ENCODE results near the gene AVPI1. TPM values are rescaled to one million over a fixed set of nuclear protein-coding genes. Genes with fewer than 3 reads are reported as not detected.
A peak's percentile ranks its signal among the peaks of the same experiment; 100 is the strongest.

The AVPI1 gene
- total RNA-seq, 1 donor from 2014 or later = 2.6 TPM

- Mint-ChIP-seq H3K9me3 (peaks cover 3% of the 10 kb centered on the region), H3K4me3 (no peak overlapping the region), H3K4me1 (no peaks in the 10 kb centered on the region), H3K27ac (no peak overlapping the region), H3K36me3 (no peaks in the 10 kb centered on the region), H3K27me3 (ENCODE audit: insufficient read depth, low read depth) (peaks cover 2% of the 10 kb centered on the region)
- TF ChIP-seq CTCF (IDR thresholded peaks at IDR 0.05) (no peak), EZH2phosphoT487 (IDR thresholded peaks at IDR 0.05) (no peak), EZH2 (IDR thresholded peaks at IDR 0.05) (no peak)
- no peak overlapping the region for H2AFZ ChIP-seq (replicated peaks)
- no peak overlapping the region for H3K27ac ChIP-seq
- DNase-seq (ENCODE audit: low spot score) = no peak
- H3K4me3 ChIP-seq = no peak overlapping the region
- no peaks in the 10 kb centered on the region for H3K36me3 ChIP-seq
- H3K79me2 ChIP-seq (ENCODE audit: low read depth) = no peaks in the 10 kb centered on the region
- no peaks in the 10 kb centered on the region for H3K9me3 ChIP-seq (ENCODE audit: low read depth)
- no peak overlapping the region for H3K9ac ChIP-seq
- no peak overlapping the region for H3K4me2 ChIP-seq
- no peaks in the 10 kb centered on the region for H4K20me1 ChIP-seq (ENCODE audit: low read depth)
- H3F3A ChIP-seq (ENCODE audit: low read depth) = no peaks in the 10 kb centered on the region
- peaks cover 5% of the 10 kb centered on the region for H3K27me3 ChIP-seq
- no peaks in the 10 kb centered on the region for H3K4me1 ChIP-seq
Observed at GRCh38 chr10:97729014-97729413, 42.0 kb upstream of the AVPI1 start.

GRCh38 chr10:97726636-97727178 is 39.7 kb upstream of the AVPI1 start:
- Histone ChIP-seq H2AFZ (replicated peaks) (peak overlapping the region; percentile 83), H3K9ac (no peak overlapping the region), H3F3A (ENCODE audit: low read depth) (no peaks in the 10 kb centered on the region), H3K9me3 (ENCODE audit: low read depth) (no peaks in the 10 kb centered on the region), H3K4me1 (no peaks in the 10 kb centered on the region), H4K20me1 (ENCODE audit: low read depth) (no peaks in the 10 kb centered on the region), H3K79me2 (ENCODE audit: low read depth) (no peaks in the 10 kb centered on the region), H3K27ac (no peak overlapping the region), H3K4me2 (peak overlapping the region; percentile 58), H3K27me3 (no peaks in the 10 kb centered on the region), H3K36me3 (no peaks in the 10 kb centered on the region), H3K4me3 (peak overlapping the region; percentile 18)
- Mint-ChIP-seq H3K9me3 (peaks cover 3% of the 10 kb centered on the region), H3K36me3 (no peaks in the 10 kb centered on the region), H3K4me1 (no peaks in the 10 kb centered on the region), H3K27ac (no peak overlapping the region), H3K27me3 (ENCODE audit: insufficient read depth, low read depth) (peaks cover 5% of the 10 kb centered on the region), H3K4me3 (no peak overlapping the region)
- DNase-seq (ENCODE audit: low spot score) = peak; percentile 66
- TF ChIP-seq CTCF (IDR thresholded peaks at IDR 0.05) (no peak), EZH2 (IDR thresholded peaks at IDR 0.05) (no peak), EZH2phosphoT487 (IDR thresholded peaks at IDR 0.05) (no peak)

- H3K4me1 Mint-ChIP-seq = peaks cover 4% of the 10 kb centered on the region
- DNase-seq (ENCODE audit: low spot score) = no peak
- TF ChIP-seq EZH2 (IDR thresholded peaks at IDR 0.05) (no peak), CTCF (IDR thresholded peaks at IDR 0.05) (no peak), EZH2phosphoT487 (IDR thresholded peaks at IDR 0.05) (no peak)
- H3K27me3 Mint-ChIP-seq (ENCODE audit: insufficient read depth, low read depth) = peaks cover 6% of the 10 kb centered on the region
- Histone ChIP-seq H3K27ac (no peak overlapping the region), H3K79me2 (ENCODE audit: low read depth) (no peaks in the 10 kb centered on the region), H2AFZ (replicated peaks) (no peak overlapping the region), H3K9ac (no peak overlapping the region), H3K4me1 (peaks cover 6% of the 10 kb centered on the region), H3K9me3 (ENCODE audit: low read depth) (no peaks in the 10 kb centered on the region), H3K27me3 (no peaks in the 10 kb centered on the region), H3K36me3 (no peaks in the 10 kb centered on the region), H3K4me2 (no peak overlapping the region), H4K20me1 (ENCODE audit: low read depth) (no peaks in the 10 kb centered on the region), H3K4me3 (no peak overlapping the region), H3F3A (ENCODE audit: low read depth) (peaks cover 4% of the 10 kb centered on the region)
- peaks cover 3% of the 10 kb centered on the region for H3K9me3 Mint-ChIP-seq
- H3K4me3 Mint-ChIP-seq = no peak overlapping the region
- H3K27ac Mint-ChIP-seq = no peak overlapping the region
- H3K36me3 Mint-ChIP-seq = no peaks in the 10 kb centered on the region
Observed at GRCh38 chr10:97724341-97724941, 37.4 kb upstream of the AVPI1 start.
